Activated CD8-positive, alpha-beta memory T cell treated with anti-CD3 and anti-CD28 coated beads for 4 hours (primary cell): ENCODE data around the gene POP7.
"Not testable (repeated sequence)": the region's sequence is repeated elsewhere in the genome, so short reads cannot be mapped to it uniquely, and the experiment has no call there.

Source experiments
- DNase-seq, 2 donors: peaks; one replicate each; pipeline ENCODE4 v3.0.0-alpha.2; 2020; ENCODE audit warnings: low read depth in 2 of 2

Gene POP7

DNA sequence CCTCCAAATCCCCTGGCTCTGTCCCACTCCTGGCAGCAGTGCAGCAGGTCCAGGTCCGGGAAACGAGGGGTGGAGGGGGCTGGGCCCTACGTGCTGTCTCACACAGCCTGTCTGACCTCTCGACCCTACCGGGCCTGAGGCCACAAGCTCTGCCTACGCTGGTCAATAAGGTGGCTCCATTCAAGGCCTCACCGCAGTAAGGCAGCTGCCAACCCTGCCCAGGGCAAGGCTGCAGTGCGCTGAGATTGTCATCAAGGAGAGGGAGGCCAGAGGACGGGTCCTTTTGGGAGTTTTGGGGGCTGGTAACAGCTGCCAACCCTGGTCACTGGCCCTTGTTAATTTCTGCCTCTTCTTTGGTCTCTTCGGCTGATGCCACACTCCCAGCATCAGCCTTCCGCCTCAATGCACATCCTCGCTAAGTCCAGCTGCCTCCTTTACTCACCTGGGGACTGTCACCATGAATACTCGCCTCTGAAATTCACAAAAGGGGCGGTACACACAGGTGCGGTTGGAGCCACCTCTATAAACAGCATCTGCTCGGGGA lies 17.9 kb downstream of the POP7 start:
- no peak for DNase-seq

DNA sequence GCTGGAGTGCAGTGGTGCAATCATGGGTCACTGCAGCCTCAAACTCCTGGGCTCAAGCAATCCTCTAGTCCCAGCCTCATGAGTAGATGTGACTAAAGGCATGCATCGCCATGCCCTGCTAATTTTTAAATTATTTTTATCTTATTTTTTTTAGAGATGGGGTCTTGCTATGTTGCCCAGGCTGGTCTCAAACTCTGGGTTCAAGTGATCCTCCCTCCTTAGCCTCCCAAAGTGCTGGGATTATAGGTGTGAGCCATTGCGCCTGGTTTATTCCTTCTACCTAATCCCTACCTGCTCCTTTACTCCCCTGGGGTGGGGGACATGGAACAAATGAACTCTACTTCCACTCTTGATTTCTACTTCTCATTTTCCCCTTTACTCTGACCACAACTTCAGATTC lies 18.4 kb downstream of the POP7 start:
- DNase-seq, result not testable (repeated sequence)

DNA sequence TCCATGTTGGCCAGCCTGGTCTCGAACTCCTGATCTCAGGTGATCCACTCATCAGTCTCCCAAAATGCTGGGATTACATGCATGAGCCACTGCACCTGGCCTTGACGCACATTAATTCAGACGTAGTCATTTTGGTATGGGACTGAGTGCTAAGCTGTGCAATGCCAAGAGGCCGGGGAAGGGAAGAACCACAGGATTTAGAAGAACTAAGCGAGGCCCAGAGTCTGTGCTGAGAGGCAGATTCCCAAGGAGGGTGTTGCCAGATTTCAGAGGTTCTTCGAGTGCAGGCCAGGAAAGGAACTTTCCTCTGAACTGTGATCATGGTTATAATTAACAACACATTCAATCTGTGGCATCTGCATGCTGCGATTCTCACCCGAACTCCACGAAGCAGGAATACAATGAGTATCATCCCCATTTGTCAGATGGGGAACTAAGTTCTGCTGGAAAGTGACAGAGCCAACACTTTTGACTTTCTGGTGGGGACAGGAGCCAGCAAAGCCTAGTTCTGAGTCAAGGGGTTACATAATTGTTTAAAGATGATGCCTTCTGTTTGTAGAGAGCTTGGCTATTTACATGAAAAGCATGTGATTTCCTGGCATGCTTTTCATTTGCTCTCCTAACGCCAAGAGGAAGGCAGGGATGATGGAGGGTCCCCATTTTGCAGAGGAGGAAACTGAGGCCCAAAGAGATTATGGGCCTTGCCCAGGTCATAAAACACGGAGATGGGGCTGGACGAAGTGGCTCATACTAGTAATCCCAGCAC lies 21.3 kb downstream of the POP7 start:
- no peak for DNase-seq

DNA sequence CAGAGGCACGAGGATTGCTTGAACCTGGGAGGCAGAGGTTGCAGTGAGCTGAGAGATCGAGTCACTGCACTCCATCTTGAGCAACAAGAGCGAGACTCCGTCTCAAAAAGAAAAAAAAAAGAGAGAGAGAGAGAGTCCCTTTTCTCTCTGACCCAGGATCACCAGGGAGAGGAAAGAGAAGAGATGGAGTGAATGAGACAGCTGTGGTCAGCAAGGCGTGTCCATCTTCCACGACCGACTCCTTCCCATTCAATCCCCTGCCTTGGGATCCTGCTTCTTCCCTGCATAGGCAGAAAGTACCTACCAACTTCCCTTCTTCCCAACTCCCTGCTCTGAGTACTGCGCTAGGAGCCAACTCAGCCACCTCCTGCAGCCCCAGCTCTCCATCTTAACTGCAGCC lies 22.3 kb downstream of the POP7 start:
- DNase-seq, result no peak

DNA sequence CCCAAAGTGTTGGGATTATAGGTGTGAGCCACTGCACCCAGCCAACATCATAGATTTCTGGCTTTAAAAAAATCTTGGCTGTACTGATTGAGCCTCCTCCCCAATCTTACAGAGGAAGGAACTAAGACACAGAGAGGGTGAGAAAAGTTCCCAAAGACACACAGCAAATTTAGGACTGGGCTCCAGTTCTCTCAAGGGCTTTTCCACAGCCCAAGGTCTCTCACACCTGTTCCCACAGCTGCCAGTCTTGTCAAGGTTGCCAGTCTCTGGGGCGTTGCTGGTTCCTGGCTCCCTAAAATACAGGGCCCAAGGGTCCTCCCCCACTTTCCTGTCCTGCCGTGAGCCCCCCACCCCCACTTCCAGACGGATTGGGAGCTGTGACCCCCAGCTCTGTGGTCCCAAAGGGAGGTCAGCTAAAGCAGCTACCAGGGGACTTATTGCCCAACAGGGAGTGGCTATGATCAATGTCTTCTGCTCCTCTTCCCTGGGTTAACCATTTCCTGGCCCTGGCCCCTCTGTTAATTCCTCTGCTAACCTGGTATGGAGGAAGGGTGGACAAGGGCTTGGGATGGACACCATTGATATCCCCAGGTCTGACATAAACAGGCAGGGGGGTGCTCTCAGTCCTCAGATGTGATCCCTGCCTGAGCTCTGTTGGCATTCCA lies 24.3 kb downstream of the POP7 start:
- DNase-seq, result no peak

DNA sequence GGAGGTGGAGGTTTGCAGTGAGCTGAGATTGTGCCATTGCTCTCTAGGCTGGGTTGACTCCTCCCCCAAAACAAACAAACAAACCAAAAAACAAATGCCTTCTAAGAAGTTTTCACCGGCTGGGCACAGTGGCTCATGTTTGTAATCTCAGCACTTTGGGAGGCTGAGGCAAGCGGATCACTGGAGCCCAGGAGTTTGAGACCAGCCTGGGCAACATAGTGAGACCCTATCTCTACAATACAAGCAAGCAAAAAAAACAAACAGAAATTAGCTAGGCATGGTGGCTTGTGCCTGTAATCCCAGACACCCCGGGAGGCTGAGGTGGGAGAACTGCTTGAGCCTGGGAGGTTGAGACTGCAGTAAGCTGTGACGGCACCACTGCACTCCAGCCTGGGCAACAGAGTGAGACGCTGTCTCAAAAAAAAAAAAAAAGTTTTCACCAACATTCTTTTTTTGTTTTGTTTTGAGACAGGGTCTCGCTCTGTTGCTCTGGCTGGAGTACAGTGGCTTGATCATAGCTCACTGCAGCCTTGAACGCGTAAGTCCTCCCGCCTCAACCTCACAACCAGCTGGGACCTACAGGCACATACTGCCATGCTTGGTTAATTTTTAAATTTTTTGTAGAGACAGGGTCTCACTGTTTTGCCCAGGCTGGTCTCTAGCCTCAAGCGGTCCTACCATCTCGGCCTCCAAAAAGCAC lies 26.2 kb downstream of the POP7 start:
- no peak for DNase-seq

DNA sequence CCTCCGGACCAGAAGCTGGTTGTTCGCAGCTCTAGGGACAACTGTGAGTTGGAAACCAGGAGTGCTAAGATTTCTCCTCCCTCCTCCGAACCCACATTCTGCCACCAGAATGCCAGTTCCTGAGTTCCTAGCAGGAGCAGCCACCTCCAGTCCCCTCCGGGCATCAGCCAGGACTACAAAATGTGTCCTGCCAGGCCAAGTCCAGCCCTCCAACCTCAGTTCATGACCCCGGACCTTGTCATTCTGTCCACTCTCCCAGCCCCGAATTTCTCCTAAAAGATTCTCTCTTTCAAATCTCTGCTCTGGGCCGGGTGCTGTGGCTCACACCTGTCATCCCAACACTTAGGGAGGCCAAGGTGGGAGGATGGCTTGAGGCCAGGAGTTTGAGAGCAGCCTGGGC lies 29.8 kb downstream of the POP7 start:
- DNase-seq, result no peak

DNA sequence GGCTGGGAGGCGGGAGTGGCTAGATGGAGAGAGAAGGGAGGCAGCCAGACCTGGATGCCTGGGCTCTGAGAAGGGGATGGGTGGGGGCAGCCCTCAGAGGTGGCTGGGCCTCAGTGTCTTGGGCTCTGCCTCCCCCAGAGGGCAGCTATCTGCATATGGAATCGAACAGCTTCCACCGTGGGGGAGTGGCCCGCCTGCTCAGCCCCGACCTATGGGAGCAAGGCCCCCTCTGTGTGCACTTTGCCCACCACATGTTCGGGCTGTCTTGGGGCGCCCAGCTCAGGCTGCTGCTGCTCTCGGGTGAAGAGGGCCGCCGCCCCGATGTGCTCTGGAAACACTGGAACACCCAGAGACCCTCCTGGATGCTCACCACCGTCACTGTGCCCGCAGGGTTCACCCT lies 30.8 kb downstream of the POP7 start:
- no peak for DNase-seq

DNA sequence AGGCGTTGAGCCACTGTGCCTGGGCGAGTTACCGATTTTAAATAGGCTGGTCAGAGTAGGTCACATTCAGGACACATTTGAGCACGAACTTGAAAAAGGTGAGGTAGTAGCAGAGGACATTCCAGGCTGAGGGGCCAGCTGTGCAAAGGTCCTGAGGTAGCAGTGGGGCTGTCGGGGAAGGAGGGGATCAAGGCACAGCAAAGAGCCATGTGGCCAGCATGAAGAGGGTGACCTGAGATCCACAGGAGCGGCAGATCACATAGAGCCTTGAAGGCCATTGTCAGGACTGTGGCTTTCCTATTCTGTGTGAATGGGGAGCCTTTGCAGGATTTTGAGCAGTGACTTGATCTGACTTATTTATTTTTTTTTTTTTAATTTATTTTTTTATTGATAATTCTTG lies 34.0 kb downstream of the POP7 start:
- DNase-seq, result no peak

DNA sequence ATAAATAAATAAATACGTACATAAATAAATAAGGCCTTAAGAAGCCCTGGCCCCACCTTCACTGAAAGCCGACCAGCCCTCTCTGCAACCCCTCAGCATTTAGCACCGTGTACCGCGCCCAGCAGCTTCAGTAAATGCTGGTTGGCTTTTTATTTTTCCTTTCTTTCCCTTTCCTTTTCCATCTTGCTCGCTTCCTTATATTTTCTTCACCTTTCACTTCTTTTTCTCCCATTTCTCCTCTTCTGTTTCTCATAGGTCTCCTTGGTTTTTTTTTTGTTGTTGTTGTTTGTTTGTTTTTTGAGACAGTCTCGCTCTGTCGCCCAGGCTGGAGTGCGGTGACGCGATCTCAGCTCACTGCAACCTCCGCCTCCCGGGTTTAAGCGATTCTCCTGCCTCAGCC lies 38.7 kb downstream of the POP7 start:
- no peak for DNase-seq

DNA sequence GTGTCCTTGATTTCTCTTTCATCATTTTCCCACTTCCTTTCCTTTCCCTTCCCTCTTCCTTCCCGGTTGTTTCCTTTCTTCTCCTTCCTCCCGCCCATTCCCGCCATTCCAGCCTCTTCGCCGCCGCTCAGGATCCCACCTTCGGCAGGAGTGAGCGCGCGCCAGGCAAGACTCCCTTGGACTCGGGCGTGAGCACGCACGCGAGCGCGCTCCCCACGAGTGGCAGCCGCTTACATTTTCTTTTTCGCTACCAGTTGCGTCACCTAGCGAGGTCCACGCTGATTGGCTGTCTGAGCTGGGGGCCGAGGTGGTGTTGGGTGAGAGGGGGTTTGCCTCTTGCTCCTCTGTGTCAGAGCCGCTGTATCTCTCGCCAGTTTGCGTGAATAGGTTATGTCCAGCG lies 39.3 kb downstream of the POP7 start:
- no peak for DNase-seq

DNA sequence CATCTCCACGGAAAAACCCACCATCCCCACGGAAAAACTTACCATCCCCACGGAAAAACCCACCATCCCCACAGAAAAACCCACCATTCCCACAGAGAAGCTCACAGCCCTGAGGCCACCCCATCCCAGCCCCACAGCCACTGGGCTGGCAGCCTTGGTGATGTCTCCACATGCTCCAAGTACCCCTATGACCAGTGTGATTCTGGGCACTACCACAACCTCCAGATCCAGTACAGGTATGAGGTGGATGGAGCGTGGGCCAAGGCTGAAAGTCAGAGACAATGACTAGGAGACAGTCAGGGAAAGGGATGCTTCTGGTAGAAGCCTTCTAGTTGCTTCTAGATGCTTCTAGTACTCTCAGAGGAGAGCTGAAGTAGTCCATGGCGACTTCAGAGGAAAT lies 47.1 kb downstream of the POP7 start:
- no peak for DNase-seq

DNA sequence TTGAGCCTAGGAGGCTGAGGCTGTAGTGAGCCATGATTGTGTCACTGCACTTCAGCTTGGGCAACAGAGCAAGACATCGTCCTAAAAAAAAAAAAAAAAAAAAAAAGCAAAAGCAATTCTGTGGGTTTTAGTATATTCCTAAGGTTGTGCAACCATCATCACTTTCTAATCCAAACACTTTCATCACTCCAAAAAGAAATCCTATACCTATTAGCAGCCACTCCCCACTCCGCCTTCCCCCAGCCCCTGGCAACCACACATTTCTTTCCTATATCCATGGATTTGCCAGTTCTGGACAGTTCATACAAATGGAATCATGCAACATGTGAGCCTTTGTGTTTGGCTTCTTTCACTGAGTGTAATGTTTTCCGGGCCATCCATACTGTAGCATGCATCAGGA lies 47.8 kb downstream of the POP7 start:
- DNase-seq, result no peak
